ENCODE data around the gene NGLY1.

The NGLY1 gene, protein sequence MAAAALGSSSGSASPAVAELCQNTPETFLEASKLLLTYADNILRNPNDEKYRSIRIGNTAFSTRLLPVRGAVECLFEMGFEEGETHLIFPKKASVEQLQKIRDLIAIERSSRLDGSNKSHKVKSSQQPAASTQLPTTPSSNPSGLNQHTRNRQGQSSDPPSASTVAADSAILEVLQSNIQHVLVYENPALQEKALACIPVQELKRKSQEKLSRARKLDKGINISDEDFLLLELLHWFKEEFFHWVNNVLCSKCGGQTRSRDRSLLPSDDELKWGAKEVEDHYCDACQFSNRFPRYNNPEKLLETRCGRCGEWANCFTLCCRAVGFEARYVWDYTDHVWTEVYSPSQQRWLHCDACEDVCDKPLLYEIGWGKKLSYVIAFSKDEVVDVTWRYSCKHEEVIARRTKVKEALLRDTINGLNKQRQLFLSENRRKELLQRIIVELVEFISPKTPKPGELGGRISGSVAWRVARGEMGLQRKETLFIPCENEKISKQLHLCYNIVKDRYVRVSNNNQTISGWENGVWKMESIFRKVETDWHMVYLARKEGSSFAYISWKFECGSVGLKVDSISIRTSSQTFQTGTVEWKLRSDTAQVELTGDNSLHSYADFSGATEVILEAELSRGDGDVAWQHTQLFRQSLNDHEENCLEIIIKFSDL

GRCh38 chr3:25782938-25783660 lies at the start of gene NGLY1:
Gene NGLY1, minus strand, starts transcription at chr3:25783443. Its CDS starts 53 bp downstream, at chr3:25783390.
- peak; percentile 78 to 86 for DNase-seq

GRCh38 chr3:25831578-25831977 lies 48.3 kb upstream of the NGLY1 start:
- peak; percentile 91 to 92 for DNase-seq

DNA sequence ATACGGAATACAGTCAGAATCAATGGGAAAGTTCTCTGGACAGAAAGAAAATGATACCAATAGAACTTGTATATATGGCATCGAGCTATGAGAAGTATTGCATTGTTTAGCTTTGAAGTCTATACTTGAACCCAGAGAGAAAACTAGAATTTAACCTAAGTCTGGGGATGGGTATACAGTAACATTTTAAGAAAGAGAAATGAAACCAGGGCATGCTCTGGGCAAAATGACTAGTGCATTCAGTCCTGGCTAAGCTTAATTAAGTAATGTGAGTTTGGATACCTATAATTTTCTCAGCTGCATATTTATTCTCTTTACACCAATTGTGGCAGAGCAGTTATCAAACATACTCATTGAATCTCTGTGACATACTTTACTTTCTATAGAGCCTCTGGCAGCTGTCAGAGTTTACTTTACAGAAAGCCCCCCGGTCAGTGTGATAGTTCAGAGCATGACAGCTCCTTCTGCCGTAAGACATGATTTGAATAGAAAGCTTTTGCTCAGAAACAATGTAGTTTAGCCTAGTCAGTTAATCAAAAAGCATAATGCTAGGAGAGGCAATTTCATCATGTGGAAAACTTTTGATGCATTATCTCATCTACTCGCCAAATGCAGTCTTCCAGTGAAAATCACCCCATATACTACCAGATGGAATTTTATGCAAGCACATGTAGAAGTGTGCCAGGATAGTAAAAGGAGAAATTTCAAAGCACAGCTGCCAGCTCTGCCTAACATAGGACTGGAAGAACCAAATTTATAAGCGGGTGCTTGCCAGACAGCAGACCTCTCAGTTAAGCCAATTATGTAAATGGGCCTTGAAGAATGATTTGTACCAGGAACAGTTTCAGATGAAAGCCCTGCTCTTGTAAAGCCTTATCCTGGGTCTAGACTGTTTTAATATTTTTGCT lies 47.4 kb upstream of the NGLY1 start:
- no peak for DNase-seq

- peak; percentile 61 to 64 for DNase-seq
These were observed 43.3 kb upstream of the NGLY1 start for GRCh38 chr3:25826510-25826909.

- no peak for DNase-seq
These were observed 40.1 kb upstream of the NGLY1 start for GRCh38 chr3:25823314-25823713.

DNA sequence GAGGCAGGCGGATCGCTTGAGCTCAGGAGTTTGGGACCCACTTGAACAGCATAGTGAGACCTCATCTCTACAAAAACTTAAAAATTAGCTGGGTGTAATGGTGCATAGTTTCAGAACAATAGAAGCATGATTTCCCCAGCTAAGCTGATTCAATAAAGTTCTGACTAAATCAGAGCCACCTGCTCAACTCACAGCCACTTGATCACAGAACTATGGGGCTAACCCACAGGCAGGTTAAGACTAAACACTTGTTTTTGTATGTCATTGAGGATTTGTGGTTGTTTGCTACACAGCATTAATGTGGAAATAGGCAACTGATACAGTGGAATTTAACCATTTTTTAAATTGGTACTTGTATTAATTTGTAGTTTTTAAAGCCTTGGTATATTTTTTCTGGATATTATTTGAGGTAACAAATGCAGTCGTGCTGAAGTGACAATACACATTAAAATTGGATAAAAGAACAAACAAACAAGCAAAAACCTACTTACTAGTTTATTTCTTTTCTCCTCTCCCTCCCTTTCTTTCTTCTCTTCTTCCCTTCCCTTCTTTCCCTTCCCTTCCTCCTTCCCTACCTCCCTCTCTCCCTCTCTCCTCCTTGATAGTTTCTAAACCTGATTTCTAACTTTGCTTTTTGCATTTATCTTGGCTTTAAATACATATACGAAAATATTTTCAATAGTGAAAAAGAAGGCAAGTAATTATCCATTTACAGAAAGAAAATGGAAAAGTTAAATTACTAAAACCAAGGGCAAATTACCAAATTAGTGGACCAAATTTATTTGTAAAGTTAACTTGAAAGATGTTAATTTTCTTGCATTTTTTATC lies 38.7 kb upstream of the NGLY1 start:
- no peak for DNase-seq

DNA sequence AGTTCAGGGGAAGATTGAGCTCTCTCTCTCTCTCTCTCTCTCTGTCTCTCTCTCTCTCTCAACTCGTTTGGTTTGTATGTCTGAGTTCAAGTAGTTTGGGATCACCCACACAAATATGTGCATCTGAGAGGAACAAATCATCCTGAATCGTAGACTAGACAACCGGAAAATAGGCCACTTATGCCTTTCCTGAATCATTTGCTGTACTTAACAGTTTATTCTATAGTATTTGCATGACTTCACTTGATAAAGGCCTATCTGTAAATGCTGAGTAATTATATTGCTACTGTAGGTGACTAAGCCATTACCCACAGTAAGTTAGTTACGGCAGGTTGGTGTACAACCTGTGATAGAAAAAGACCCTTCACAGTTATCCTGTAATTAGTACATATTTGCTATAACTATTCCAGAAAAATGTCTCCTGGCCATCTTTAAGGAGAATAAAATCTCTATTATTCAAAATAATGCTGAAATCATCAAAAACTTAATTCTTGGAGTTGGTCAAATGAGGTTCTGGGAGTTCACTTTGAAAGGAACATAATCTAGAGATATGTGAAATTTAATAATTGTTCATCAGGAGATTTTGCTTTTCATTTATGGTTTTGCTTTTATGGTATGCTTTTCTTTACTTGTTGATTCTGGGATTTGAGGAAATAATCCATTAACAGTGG lies 37.7 kb upstream of the NGLY1 start:
- DNase-seq: no peak

- DNase-seq: no peak
These were observed 37.1 kb upstream of the NGLY1 start for GRCh38 chr3:25820366-25820765.

- DNase-seq: no peak
These were observed 35.1 kb upstream of the NGLY1 start for GRCh38 chr3:25818335-25818734.

DNA sequence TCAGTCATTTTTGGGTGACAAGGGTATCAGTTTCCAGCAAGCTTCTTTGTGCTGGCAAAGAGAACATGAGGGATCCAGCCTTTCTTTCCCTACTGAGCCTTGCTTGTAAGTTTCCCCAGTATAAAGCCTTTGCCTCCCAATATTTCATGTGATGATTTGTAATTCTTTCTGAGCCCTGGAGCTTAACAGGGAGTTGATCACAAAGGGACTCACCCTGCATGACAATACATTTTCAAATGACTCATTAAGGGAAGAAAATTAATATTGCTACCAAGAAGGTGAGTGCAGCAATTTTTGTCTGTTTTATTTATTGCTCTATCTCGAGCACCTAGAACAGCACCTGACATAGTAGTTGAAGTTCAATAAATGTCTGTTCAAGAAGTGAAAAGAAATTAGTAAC lies 34.4 kb upstream of the NGLY1 start:
- DNase-seq: no peak

DNA sequence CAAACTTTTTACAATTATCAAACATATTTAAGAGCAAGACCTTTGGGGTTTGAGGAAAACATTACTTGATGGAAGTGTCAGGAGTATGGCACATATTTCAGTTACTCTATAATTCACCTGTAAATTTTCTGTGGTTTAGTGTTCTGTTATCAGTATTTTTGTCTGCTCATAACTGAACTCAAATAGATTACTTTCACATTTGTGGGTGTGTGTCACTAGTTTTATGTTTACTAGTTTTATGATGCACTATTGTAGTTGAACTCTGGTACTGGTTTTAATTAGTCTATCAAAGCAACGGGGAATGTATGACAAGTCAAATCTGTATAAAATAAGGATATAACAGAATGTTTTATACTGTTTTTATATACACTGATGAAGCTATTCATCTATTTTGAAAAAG lies 33.9 kb upstream of the NGLY1 start:
- no peak for DNase-seq

DNA sequence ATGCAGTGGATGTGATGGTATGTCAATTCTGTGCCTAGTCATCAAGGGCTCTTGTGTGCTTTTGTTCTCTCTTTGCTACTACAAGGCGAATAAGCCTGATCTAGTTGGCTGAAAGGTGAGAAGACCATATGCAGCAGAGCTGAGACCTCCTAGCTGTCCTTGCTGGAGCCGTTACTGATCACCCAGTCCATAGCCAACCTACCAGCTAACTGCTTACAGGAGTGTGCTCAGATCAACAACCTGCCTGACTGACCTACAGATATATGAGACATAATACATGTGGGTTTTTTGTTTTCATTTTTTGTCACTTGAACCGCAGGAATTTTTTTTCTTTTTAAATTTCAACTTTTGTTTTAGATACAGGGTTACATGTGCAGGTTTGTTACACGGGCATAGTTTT lies 29.4 kb upstream of the NGLY1 start:
- DNase-seq: no peak

GRCh38 chr3:25804676-25805075 lies 21.4 kb upstream of the NGLY1 start:
- DNase-seq: no peak

DNA sequence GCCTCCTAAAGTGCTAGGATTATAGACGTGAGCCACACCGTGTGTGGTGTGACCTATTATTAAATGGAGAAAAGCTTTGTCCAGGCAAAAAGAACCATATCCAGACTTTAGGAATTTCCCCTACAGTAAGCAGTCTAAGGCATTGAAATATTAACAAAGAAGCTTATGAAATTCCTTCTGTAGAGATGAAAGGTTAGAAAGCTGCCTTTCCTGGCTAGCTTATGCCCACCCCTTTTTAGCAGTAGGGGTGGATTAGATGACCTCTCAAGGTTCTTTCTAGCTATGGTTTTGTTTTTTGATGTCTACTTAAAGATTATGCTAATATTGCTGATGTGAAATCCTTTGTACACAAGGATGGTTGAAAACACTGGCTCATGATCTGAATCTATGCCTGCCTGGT lies 20.6 kb upstream of the NGLY1 start:
- no peak for DNase-seq

GRCh38 chr3:25801786-25802185 lies 18.5 kb upstream of the NGLY1 start:
- no peak for DNase-seq

GRCh38 chr3:25789596-25790556 lies 6.6 kb upstream of the NGLY1 start, which contains the start of gene OXSM:
Gene OXSM, plus strand, starts transcription at chr3:25790090. Its CDS starts 931 bp downstream, at chr3:25791021.
- DNase-seq: peak; percentile 89 to 91

DNA sequence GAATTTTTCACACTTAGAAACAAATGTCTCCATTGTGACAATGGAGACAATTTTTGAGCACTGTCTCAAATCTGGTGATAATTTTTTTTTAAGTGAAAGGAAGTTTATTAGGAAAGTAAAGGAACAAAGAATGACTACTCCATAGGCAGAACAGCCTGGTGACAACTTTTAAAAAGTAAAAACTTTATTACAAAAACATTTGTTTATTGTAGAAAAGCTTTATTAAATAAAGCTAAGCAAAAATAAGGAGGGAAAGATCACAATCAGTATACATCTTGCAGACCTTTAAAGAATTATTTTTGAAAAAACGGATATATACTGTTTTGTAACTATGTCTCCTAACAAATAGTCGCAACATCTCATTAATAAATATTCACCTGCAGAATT lies 6.0 kb upstream of the NGLY1 start:
- no peak for DNase-seq

- no peak for DNase-seq
These were observed 4.4 kb upstream of the NGLY1 start for GRCh38 chr3:25787689-25788088.

DNA sequence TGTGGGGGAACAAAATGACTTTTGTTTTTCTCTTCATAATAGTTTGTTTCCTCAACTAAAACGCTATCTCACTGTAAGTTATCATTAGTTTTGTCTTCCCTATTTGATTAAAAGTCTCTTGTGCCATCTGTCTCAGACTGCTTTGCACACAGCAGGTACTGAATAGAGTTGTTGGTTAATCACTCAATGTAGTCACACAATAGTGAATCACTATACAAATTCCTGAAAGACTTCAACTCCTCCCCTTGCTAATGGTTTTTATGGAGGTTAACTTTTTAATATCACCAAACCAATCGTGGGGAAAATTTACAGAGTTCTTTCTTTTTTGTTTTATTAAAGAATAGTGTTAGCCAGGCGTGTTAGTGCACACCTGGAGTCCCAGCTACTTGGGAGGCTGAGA lies 2.6 kb upstream of the NGLY1 start:
- DNase-seq: no peak

DNA sequence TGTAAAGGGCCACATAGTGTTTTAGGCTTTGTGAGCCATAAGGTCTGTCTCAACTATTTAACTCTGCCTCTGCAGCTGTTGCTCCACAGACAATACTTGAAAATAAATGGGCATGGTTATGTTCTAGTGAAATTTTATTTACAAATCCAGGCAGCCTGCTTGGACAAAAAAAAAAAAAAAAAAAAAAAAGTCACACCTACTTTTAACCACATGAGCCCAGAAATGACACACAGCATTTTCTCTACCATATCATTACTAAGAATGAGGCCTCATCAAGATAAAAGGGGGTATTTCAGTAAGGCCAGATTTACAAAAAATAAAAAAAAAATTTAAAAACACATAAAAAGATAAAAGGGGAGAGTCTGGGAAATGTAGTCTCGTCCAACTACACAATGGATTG lies 1.7 kb upstream of the NGLY1 start:
- no peak for DNase-seq

Data from Kasumi-1 (cell line).